ENCODE measurements around the gene STAC. TPM values are rescaled to one million over a fixed set of nuclear protein-coding genes. Genes with fewer than 3 reads are reported as not detected.

Gene STAC
- total and polyA plus RNA-seq, 8 donors, result 0.12 to 0.37 (median 0.16) TPM; not detected in 3

- H3K9me3 ChIP-seq, result no peaks in the 10 kb centered on the region
- WGBS, 2 donors, result 35 to 38% methylated on average over 5 of the region's 5 CpGs
- no peak for DNase-seq
- H3K4me1 ChIP-seq, result no peaks in the 10 kb centered on the region
- H3K27me3 ChIP-seq, result no peaks in the 10 kb centered on the region
- FAIRE-seq, result no peak
- no peak for TF ChIP-seq CTCF (IDR thresholded peaks at IDR 0.05)
- intact Hi-C loops (cut with DNase I), result no loop called here
- H3K4me3 ChIP-seq, result no peak overlapping the region
- no peaks in the 10 kb centered on the region for H3K36me3 ChIP-seq
- H3K27ac ChIP-seq, result no peak overlapping the region
- no peak for ATAC-seq
Observed at GRCh38 chr3:36546226-36546625, 165.9 kb downstream of the STAC start.

GRCh38 chr3:36548712-36549111 lies 168.4 kb downstream of the STAC start:
- H3K36me3 ChIP-seq, result no peaks in the 10 kb centered on the region
- H3K4me1 ChIP-seq, result no peaks in the 10 kb centered on the region
- TF ChIP-seq CTCF (IDR thresholded peaks at IDR 0.05), result no peak
- DNase-seq, result no peak
- H3K27ac ChIP-seq, result no peak overlapping the region
- intact Hi-C loops (cut with DNase I), result no loop called here
- 64 to 71% methylated on average over 2 of the region's 2 CpGs for WGBS, 2 donors
- H3K4me3 ChIP-seq, result no peak overlapping the region
- FAIRE-seq, result no peak
- H3K27me3 ChIP-seq, result no peaks in the 10 kb centered on the region
- no peaks in the 10 kb centered on the region for H3K9me3 ChIP-seq
- ATAC-seq, result no peak

GRCh38 chr3:36557021-36557707 lies 176.9 kb downstream of the STAC start:
- ATAC-seq (no peak), DNase-seq (no peak), FAIRE-seq (no peak)
- H3K27me3 ChIP-seq, result no peaks in the 10 kb centered on the region
- intact Hi-C loops (cut with DNase I), result no loop called here
- no peaks in the 10 kb centered on the region for H3K4me1 ChIP-seq
- H3K36me3 ChIP-seq, result no peaks in the 10 kb centered on the region
- no peak overlapping the region for H3K27ac ChIP-seq
- no peaks in the 10 kb centered on the region for H3K9me3 ChIP-seq
- 61 to 64% methylated on average over 2 of the region's 2 CpGs for WGBS, 2 donors
- no peak overlapping the region for H3K4me3 ChIP-seq
- TF ChIP-seq CTCF (IDR thresholded peaks at IDR 0.05), result no peak

GRCh38 chr3:36557708-36558421 lies 177.6 kb downstream of the STAC start:
- no peaks in the 10 kb centered on the region for H3K4me1 ChIP-seq
- DNase-seq, result no peak
- ATAC-seq, result no peak
- WGBS, 2 donors, result 91% methylated on average over 5 of the region's 5 CpGs
- no peak for TF ChIP-seq CTCF (IDR thresholded peaks at IDR 0.05)
- H3K27me3 ChIP-seq, result no peaks in the 10 kb centered on the region
- no peak overlapping the region for H3K4me3 ChIP-seq
- intact Hi-C loops (cut with DNase I), result no loop called here
- H3K9me3 ChIP-seq, result no peaks in the 10 kb centered on the region
- no peak for FAIRE-seq
- H3K36me3 ChIP-seq, result no peaks in the 10 kb centered on the region
- H3K27ac ChIP-seq, result no peak overlapping the region

- ATAC-seq (peak in 2 of 4 donors; percentile 36 to 50), FAIRE-seq (no peak), DNase-seq (no peak)
- WGBS, 2 donors, result 22% methylated on average over 2 of the region's 2 CpGs
- Histone ChIP-seq H3K27ac (no peak overlapping the region), H3K4me3 (no peak overlapping the region), H3K9me3 (no peaks in the 10 kb centered on the region), H3K27me3 (no peaks in the 10 kb centered on the region), H3K4me1 (no peaks in the 10 kb centered on the region), H3K36me3 (no peaks in the 10 kb centered on the region)
- intact Hi-C loops (cut with DNase I), result no loop called here
- no peak for TF ChIP-seq CTCF (IDR thresholded peaks at IDR 0.05)
Observed at GRCh38 chr3:36558961-36559360, 178.7 kb downstream of the STAC start.
